NOMO-1 (cell line): ENCODE data around the gene THRA.
A peak's percentile ranks its signal among the peaks of the same experiment; 100 is the strongest.

ENCODE experiments used
- DNase-seq, 2 experiments: peaks; one replicate each; lab custom pipeline; 2025; ENCODE audit not compliant: unreplicated experiment in 2 of 2; lab: John Stamatoyannopoulos, UW

THRA gene

GRCh38 chr17:40075942-40076498, 13.3 kb downstream of the THRA start:
- DNase-seq: no peak

DNA sequence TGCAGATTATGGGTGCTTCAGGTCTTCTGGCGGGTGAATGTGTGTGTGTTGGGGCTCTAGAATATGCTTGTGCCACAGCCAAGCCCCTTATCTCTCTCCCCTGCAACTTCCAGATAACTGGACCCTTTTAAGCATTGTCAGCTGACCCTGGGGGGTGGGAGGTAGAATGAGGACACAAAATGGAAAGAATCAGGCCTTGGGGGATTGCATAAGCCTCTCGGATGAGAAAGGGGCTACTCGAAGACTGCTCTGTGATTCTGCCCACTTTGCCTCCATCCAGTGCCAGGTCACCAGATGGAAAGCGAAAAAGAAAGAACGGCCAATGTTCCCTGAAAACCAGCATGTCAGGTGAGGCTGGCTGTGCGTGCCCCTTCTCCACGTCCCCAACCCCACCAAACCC, 13.8 kb downstream of the THRA start:
- DNase-seq: no peak

DNA sequence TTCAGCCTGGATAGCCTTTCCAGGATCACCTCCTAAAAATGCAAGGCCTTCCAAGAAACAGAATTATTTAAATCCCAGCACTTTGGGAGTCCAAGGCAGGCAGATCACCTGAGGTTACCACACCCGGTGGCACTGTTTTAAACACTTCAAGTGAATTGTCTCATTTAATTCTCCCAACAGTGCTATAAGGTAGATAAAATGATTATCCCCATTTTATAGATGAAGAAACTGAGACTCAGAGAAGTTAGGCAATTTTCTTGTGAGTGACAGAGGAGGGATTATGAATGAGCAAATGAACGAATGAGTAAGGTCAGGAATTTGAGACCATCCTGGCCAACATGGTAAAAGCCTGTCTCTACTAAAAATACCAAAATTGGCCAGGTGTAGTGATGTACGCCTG, 16.8 kb downstream of the THRA start:
- DNase-seq: no peak

DNA sequence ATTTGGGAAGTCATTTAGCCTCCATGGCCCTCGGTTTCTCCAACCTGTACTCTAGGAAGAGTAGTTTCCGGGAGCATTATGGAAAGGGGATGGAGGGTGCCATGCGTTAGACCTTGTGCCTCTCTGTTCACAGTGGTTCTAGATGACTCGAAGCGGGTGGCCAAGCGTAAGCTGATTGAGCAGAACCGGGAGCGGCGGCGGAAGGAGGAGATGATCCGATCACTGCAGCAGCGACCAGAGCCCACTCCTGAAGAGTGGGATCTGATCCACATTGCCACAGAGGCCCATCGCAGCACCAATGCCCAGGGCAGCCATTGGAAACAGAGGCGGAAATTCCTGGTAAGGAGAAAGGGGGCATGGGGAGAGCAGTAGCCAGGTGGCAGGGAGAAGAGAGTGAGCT, 21.7 kb downstream of the THRA start:
- DNase-seq: no peak

DNA sequence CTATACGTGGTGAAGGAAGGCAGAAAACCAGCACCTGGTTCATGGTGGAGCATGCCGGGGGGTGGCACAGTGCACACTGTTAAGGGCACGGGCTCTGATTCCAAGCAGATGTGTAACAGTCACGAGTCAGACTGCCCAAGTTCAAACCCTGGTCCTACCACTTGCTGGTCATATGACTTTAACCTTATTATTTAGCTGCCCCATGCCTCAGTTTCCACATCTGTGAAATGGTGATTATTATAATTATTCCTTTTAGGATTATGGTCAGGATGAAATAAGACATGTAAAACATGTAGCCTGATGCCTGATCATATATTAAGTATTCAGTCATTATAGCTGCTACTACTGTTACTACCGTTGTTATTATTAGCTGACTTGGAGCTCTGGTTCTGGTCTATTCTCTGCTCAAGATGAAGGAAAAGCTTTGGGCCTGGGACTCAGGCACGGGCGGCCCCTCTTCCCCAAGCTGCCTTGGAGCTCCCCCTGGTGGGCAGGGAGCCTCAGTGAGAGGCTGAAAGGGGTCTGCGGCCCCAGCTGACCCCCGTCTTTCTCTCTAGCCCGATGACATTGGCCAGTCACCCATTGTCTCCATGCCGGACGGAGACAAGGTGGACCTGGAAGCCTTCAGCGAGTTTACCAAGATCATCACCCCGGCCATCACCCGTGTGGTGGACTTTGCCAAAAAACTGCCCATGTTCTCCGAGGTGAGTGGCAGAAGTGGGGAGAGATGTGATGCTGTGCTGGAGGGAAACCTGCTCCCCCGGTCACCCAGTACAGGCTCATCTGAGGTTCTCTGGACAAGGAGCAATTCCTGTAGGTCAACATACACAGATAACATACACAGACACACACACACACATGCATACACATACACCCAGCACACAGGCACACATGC, 23.6 kb downstream of the THRA start:
- no peak for DNase-seq

- DNase-seq: no peak
Measured at GRCh38 chr17:40087049-40087794, 24.5 kb downstream of the THRA start.

DNA sequence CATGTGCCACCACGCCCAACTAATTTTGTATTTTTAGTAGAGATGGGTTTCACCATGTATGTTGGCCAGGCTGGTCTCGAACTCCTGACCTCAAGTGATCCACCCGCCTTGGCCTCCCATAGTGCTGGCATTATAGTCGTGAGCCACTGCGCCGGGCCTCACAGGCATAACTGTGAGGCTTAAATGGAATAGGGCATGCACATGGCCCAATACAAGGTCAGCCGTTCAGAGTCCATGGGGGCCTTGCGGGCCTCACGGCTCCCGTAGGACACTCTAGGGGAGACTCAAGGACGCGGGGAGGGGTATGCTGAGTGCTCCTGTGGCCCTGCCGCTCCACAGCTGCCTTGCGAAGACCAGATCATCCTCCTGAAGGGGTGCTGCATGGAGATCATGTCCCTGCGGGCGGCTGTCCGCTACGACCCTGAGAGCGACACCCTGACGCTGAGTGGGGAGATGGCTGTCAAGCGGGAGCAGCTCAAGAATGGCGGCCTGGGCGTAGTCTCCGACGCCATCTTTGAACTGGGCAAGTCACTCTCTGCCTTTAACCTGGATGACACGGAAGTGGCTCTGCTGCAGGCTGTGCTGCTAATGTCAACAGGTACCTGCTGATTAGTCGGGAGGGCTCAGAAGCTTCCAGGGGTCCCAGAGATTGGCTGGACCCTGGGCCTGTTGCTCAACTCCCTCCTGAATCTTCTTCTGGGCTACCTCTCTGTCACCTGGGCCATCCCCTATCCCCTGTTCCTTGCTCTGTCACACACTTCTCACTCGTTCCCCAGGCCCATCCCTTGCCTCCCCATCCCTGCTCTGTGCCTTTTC, 25.3 kb downstream of the THRA start:
- no peak for DNase-seq

DNA sequence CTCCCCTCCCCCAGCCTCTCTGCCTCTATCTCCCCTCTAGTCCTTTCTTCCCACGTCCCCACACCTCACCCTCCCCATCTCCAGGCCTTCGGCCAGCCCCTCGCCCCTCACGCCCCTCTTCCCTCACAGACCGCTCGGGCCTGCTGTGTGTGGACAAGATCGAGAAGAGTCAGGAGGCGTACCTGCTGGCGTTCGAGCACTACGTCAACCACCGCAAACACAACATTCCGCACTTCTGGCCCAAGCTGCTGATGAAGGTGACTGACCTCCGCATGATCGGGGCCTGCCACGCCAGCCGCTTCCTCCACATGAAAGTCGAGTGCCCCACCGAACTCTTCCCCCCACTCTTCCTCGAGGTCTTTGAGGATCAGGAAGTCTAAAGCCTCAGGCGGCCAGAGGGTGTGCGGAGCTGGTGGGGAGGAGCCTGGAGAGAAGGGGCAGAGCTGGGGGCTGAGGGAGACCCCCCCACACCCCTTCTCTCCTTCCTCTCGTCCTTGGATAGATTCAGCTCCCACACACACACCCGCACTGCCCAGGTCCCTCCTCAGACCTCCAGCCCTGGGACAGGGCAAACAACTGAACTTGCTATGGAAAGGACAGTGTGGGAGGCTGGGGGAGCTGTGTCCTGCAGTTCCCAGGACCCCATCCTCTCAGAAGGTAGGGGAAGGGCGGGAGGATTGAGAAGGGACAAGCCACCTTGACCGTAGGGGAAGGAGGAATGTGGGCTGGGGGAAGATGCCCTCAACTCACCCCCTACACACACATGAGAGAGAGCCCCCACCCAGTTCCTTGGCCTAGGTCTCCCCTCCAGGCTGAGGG, 26.5 kb downstream of the THRA start:
- no peak for DNase-seq

DNA sequence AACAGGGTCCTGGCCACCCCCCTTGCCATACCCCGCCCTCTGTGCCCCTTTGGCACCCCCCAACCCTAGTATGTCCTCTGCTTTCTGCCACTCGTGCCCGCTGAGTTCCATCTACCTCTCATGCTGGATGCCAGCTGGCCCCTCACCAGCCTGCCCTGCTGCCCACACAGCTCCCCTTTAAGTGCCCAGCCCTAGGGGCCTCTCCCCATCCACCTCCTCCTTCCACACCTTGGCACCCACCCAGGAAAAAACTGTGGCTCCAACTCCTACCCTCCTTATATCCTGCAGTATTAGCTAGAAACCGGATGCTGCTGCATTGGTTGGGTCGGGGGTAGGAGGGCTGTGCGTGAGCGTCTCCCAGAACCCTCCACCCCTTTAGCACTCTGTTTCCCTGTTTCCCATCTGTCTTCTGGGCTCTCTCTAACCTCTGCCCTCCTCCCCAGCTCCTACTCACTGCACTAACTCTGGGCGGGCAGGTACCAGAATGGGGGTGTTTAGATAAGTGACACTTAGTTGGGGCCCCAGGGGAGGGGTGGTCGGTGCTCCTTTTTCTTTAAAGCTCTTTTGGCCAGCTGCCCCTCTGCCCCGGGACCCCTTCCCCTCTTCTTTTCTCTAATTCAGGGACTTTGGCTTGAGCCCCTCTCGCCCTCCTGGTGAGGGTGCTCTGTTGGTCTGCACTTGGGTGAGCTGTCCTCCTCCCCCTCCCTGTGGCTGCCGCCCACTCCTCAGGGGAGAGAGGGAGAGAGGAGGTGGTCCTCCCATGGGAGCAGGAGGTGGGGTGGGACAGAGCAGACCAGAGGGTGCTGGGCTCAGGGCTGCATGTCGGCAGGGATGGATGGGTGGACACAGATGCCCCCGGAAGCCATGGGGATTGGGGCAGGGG, 27.7 kb downstream of the THRA start:
- DNase-seq: no peak

- no peak for DNase-seq
Measured at GRCh38 chr17:40091691-40092397, 29.1 kb downstream of the THRA start.

DNA sequence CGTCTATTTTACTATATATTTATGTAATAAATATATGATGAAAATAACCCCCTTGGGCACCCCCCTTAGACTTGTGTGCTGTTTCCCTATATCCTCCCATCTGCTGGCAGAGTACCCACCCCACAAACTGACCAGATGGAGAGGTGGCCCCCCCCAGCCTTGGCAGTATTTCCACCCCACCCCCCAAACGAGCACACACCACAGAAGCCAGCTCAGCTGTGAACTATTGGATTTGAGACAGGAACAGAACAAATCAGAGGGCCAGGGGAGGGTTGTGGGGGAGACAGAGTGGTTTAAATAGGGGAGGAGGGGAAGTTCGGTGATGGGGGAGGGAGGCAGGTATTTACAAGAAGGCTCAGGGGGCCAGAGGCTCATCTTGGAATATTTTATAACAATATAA, 29.8 kb downstream of the THRA start:
- DNase-seq: no peak

DNA sequence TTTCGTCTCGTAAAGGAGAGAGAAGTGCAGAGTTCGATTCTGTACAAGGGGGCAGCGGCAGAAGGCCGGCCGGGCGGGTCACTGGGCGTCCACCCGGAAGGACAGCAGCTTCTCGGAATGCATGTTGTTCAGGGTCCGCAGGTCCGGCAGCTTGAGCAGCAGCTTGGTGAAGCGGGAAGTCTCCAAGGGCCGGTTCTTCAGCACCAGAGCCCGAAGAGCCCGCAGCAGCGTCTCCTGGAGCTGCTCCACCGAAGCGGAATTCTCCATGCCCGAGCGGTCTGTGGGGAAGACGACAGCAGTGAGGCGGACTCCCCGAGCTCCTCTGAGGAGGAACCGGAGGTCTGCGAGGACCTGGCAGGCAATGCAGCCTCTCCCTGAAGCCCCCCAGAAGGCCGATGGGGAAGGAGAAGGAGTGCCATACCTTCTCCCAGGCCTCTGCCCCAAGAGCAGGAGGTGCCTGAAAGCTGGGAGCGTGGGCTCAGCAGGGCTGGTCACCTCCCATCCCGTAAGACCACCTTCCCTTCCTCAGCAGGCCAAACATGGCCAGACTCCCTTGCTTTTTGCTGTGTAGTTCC, 30.3 kb downstream of the THRA start:
- DNase-seq: no peak

- no peak for DNase-seq
Measured at GRCh38 chr17:40093580-40094201, 30.9 kb downstream of the THRA start.

DNA sequence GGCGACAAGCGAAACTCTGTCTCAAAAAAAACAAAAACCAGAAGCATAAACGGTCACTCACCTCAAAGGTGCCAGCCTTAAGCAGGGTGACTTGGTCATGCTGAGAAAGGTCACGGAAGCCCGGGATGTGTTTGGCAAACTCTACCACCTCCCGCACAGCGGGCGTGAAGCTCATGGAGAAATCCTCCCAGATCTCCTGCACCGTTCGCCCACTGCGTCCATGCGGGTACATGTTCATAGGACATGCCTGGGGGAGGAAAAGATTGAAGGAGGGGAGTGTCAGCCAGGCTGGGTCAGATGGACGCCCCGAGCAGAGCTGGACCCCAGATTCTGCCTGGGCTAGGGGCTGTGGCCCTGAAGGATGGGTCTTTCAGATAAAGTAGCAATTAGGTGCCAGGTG, 32.1 kb downstream of the THRA start:
- DNase-seq: no peak

DNA sequence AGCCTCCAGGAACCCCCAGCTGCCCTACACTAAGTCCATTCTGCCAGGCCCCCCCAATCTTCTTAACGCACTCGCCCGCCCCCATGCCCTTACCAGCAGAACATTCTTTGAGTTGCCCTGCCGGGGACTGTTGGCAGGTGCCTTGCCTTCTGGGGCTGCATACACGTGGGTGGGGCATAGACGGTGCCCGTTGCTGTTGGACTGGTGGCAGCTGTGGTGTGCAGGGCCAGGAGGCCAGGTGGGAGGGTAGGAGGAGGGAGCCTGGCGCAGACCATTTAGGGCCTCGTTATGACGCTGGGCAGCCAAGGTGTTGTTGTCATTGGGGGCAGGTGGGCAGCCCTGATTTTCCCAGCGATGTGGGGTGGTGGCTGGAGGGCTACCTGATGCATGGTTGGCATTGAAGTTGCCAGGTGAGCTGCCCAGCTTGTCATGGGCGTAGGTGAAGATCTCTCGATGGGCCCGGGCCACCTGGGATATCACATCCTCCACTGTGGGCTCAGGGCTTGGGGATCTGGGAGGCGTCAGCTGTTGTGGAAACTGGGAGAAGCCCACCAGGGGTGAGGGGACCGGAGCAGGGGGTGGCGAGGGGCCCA, 32.7 kb downstream of the THRA start:
- no peak for DNase-seq

- peak; percentile 13 to 52 for DNase-seq
Measured at GRCh38 chr17:40095944-40096791, 33.4 kb downstream of the THRA start.
